K562 (cell line): Measurements from ENCODE around the gene SUV39H2. TPM values are rescaled to one million over a fixed set of nuclear protein-coding genes. Genes with fewer than 3 reads are reported as not detected.

Experiments
- CEBPG ChIP-seq, 3 experiments: fragments of 200-800 bp in 1 of 3; sonication (Bioruptor generic) in 1 of 3; sonication (generic) in 1 of 3; formaldehyde crosslinking in 1 of 3; IDR thresholded peaks in 2 of 3; conservative IDR thresholded peaks in 1 of 3; 2 replicates each; pipeline versions ENCODE4 v1.6.1 to v1.8.0; 2016 to 2022; ENCODE audit warnings: missing compliant biosample characterization in 2 of 3, missing genetic modification characterization in 2 of 3, mild to moderate bottlenecking in 1 of 3, missing genetic modification reagents in 1 of 3
- CHD4 ChIP-seq: fragments of 200-600 bp; sonication (generic); IDR thresholded peaks from 3 replicates; pipeline ENCODE4 v1.6.1; 2012; ENCODE audit warnings: low read depth, mild to moderate bottlenecking, mixed read lengths, low read length, inconsistent platforms; ENCODE audit not compliant: insufficient read depth, insufficient replicate concordance, poor library complexity, severe bottlenecking
- DIDO1 ChIP-seq: fragments of 450-650 bp; IDR thresholded peaks from 2 replicates; pipeline ENCODE4 v1.6.1; 2016; ENCODE audit warnings: low read depth, missing biosample characterization, missing genetic modification characterization
- FOSL1 ChIP-seq: fragments of 200-800 bp; sonication (Bioruptor generic); conservative IDR thresholded peaks from 2 replicates; pipeline ENCODE4 v1.6.1; 2016; ENCODE audit warnings: missing genetic modification characterization, missing compliant biosample characterization
- FOXA3 ChIP-seq, 2 experiments: fragments of 450-650 bp in 1 of 2; sonication (generic) in 1 of 2; formaldehyde crosslinking; IDR thresholded peaks in 1 of 2; conservative IDR thresholded peaks in 1 of 2; 2 replicates each; pipeline versions ENCODE4 v1.4.0 to v1.8.0; 2020 to 2022; ENCODE audit warnings: mild to moderate bottlenecking in 2 of 2, missing genetic modification reagents in 1 of 2
- HOMEZ ChIP-seq: fragments of 250-450 bp; sonication (Bioruptor Pico); IDR thresholded peaks from 2 replicates; pipeline ENCODE4 v1.4.0; 2020; ENCODE audit warnings: mild to moderate bottlenecking, moderate library complexity
- L3MBTL2 ChIP-seq: fragments of 450-650 bp; IDR thresholded peaks from 2 replicates; pipeline ENCODE4 v1.6.1; 2016; ENCODE audit warnings: mild to moderate bottlenecking, moderate library complexity
- LCOR ChIP-seq: sonication (generic); formaldehyde crosslinking; IDR thresholded peaks from 2 replicates; pipeline ENCODE4 v1.8.0; 2022; ENCODE audit warnings: mild to moderate bottlenecking, missing genetic modification reagents
- MEF2A ChIP-seq: IDR thresholded peaks from 2 replicates; pipeline ENCODE4 v1.6.1; 2011; ENCODE audit warnings: low read depth, mild to moderate bottlenecking, low read length, moderate library complexity; ENCODE audit not compliant: control insufficient read depth
- RCOR1 ChIP-seq, 2 experiments: IDR thresholded peaks; 2 replicates each; pipeline ENCODE4 v1.6.1; 2012; ENCODE audit warnings: low read depth in 2 of 2, low read length in 2 of 2, borderline replicate concordance in 1 of 2, improper control_type of control experiment in 1 of 2
- REST ChIP-seq, 2 experiments: fragments of 450-650 bp; formaldehyde crosslinking in 1 of 2; IDR thresholded peaks; 2 replicates each; pipeline versions ENCODE4 v1.4.0 to v1.6.1; 2014 to 2020; ENCODE audit warnings: mild to moderate bottlenecking in 2 of 2, borderline replicate concordance in 1 of 2, low read depth in 1 of 2
- SRSF3 ChIP-seq: fragments of 200-400 bp; formaldehyde crosslinking; IDR thresholded peaks from 2 replicates; pipeline ENCODE4 v1.6.1; 2016; ENCODE audit warnings: mild to moderate bottlenecking, low read length, moderate library complexity; ENCODE audit not compliant: insufficient read depth
- TAF7 ChIP-seq: fragments of 450-650 bp; IDR thresholded peaks from 2 replicates; pipeline ENCODE4 v1.6.1; 2016; ENCODE audit warnings: missing genetic modification characterization, missing compliant biosample characterization
- XRCC5 ChIP-seq: fragments of 200-400 bp; formaldehyde crosslinking; IDR thresholded peaks from 2 replicates; pipeline ENCODE4 v1.6.1; 2017; ENCODE audit warnings: low read depth, mild to moderate bottlenecking, low read length
- ZBTB7A ChIP-seq: IDR thresholded peaks from 2 replicates; pipeline ENCODE4 v1.6.1; 2011; ENCODE audit warnings: low read depth, mild to moderate bottlenecking, low read length, moderate library complexity, borderline replicate concordance; ENCODE audit not compliant: control insufficient read depth
- ZNF175 ChIP-seq: fragments of 200-800 bp; sonication (Bioruptor generic); IDR thresholded peaks from 2 replicates; pipeline ENCODE4 v1.6.1; 2016; ENCODE audit warnings: low read depth, mild to moderate bottlenecking, missing genetic modification characterization, missing compliant biosample characterization
- polyA plus RNA-seq, 8 experiments: library from polyadenylated mRNA; depleted of rRNA in 4 of 8; stranded (reverse) in 5 of 8; unstranded in 3 of 8; fragments of >200 nt; fragmentation: Nextera tagmentation in 2 of 8; fragmentation: Illumina TruSeq in 1 of 8; extraction: Ambion mirVana in 2 of 8; extraction: Trizol in 1 of 8; gene quantifications; 2 replicates each; pipeline versions ENCODE4 v1.2.1 to v1.2.3, GENCODE V29; 2011 to 2014; ENCODE audit warnings: inconsistent platforms in 1 of 8, missing spikeins in 1 of 8
- total RNA-seq, 7 experiments: library from RNA; depleted of rRNA in 6 of 7; stranded (reverse); fragments of >200 nt in 6 of 7; fragmentation: Illumina TruSeq in 2 of 7; extraction: Trizol in 2 of 7; gene quantifications; 2 replicates each; pipeline versions ENCODE4 v1.2.1 to v1.2.3, GENCODE V29; 2011 to 2021; ENCODE audit warnings: low replicate concordance in 1 of 7

Gene SUV39H2
- total and polyA plus RNA-seq, 9 of the 15 experiments (the other 6 are each of a cell fraction or from before 2014, with no cell fraction given) = 24.1 to 54.3 (median 41.3) TPM

GRCh38 chr10:14953424-14954000 lies 74.8 kb downstream of the SUV39H2 start (continued):
- no peak for TF ChIP-seq CHD4
- TF ChIP-seq L3MBTL2 = no peak
- TF ChIP-seq MEF2A = peak; percentile 65; the same call in 1 of the 2 replicates
- TF ChIP-seq FOXA3 (CRISPR knock-in tag; conservative IDR thresholded peaks at IDR 0.05 in 1 of 2, IDR thresholded peaks at IDR 0.05 in 1 of 2) = peak in 1 of 2 experiments; percentile 47; a peak in 1 of 4 replicates
- TF ChIP-seq DIDO1 (tag) = no peak
- 0 out of 2 replicates have a peak, but pooled peaks have one; percentile 50 for TF ChIP-seq ZNF175 (CRISPR knock-in tag)
- peak; percentile 79; the same call in 1 of the 2 replicates for TF ChIP-seq ZBTB7A
- TF ChIP-seq LCOR (CRISPR knock-in tag) = no peak
- peak; percentile 24 for TF ChIP-seq REST (IDR thresholded peaks at IDR 0.05; ENCODE audit: borderline replicate concordance)
- TF ChIP-seq REST (CRISPR knock-in tag; IDR thresholded peaks at IDR 0.05; ENCODE audit: low read depth) = no peak
- TF ChIP-seq SRSF3 = 0 out of 2 replicates have a peak, but pooled peaks have one; percentile 44
- TF ChIP-seq HOMEZ (CRISPR knock-in tag) = peak; percentile 7; the same call in 1 of the 2 replicates
- no peak for TF ChIP-seq XRCC5
- TF ChIP-seq CEBPG (CRISPR knock-in tag; IDR thresholded peaks at IDR 0.05) = 0 out of 2 replicates have a peak, but pooled peaks have one; percentile 13
- TF ChIP-seq CEBPG (tag; conservative IDR thresholded peaks at IDR 0.05 in 1 of 2, IDR thresholded peaks at IDR 0.05 in 1 of 2) = no peak
- TF ChIP-seq FOSL1 = no peak
- 0 out of 2 replicates have a peak, but pooled peaks have one; percentile 9 for TF ChIP-seq TAF7 (tag)
- TF ChIP-seq RCOR1 (IDR thresholded peaks at IDR 0.05; ENCODE audit: borderline replicate concordance in 1 of 2, low read depth in 2 of 2, low read length in 2 of 2) = 0 out of 4 replicates have a peak, but pooled peaks of 1 of the 2 experiments have one; percentile 1
